ENCODE results near the gene INPP1. TPM values are rescaled to one million over a fixed set of nuclear protein-coding genes. Genes with fewer than 3 reads are reported as not detected.

INPP1 gene
- total and polyA plus RNA-seq, 4 donors = 9.1 to 13.2 (median 12.4) TPM

- Histone ChIP-seq H3K4me1 (ENCODE audit: control insufficient read depth in 4 of 4, insufficient read depth in 4 of 4, low read length in 3 of 4) (peaks cover 1 to 13% (median 6%) of the 10 kb centered on the region in 4 donors), H3K36me3 (ENCODE audit: control insufficient read depth in 4 of 4, insufficient read depth in 3 of 4, low read depth in 1 of 4, low read length in 3 of 4) (no peaks in the 10 kb centered on the region), H3K27ac (ENCODE audit: low read depth in 1 of 2, low read length in 2 of 2) (no peak overlapping the region), H3K9me3 (ENCODE audit: control insufficient read depth in 4 of 4, low read length in 3 of 4) (no peaks in the 10 kb centered on the region), H3K4me3 (ENCODE audit: low read depth in 1 of 3, low read length in 3 of 3) (no peak overlapping the region), H3K27me3 (ENCODE audit: control insufficient read depth in 4 of 4, insufficient read depth in 4 of 4, low read length in 3 of 4) (no peaks in the 10 kb centered on the region), H3K9ac (ENCODE audit: low read depth in 1 of 2, low read length in 2 of 2) (no peak overlapping the region)
- WGBS = 79% methylated on average over 5 of the region's 5 CpGs
- TF ChIP-seq RXRA (IDR thresholded peaks at IDR 0.05) = no peak
- TF ChIP-seq REST (IDR thresholded peaks at IDR 0.05) = no peak
- TF ChIP-seq YY1 (IDR thresholded peaks at IDR 0.05) = no peak
- TF ChIP-seq HNF4G (IDR thresholded peaks at IDR 0.05) = no peak
- TF ChIP-seq FOXA1 (IDR thresholded peaks at IDR 0.05) = no peak
- TF ChIP-seq NR2F2 (IDR thresholded peaks at IDR 0.05) = no peak
- TF ChIP-seq GABPA (IDR thresholded peaks at IDR 0.05 in 1 of 2, conservative IDR thresholded peaks at IDR 0.05 in 1 of 2) = no peak
- no peak for TF ChIP-seq JUND (IDR thresholded peaks at IDR 0.05)
- no peak for TF ChIP-seq EGR1 (IDR thresholded peaks at IDR 0.05; ENCODE audit: low read depth in 2 of 2)
- no peak for TF ChIP-seq HNF4A (conservative IDR thresholded peaks at IDR 0.05)
- no peak for TF ChIP-seq FOXA2 (IDR thresholded peaks at IDR 0.05)
- TF ChIP-seq MAX (IDR thresholded peaks at IDR 0.05) = no peak
- TF ChIP-seq RAD21 (IDR thresholded peaks at IDR 0.05) = no peak
- TF ChIP-seq CTCF (IDR thresholded peaks at IDR 0.05; ENCODE audit: low read depth, low read length, missing input control) = no peak
- TF ChIP-seq ATF3 (IDR thresholded peaks at IDR 0.05) = no peak
- no peak for TF ChIP-seq TAF1 (conservative IDR thresholded peaks at IDR 0.05)
- DNase-seq (ENCODE audit: low spot score) = no peak
These were observed 37.6 kb downstream of the INPP1 start for GRCh38 chr2:190380962-190381412.

GRCh38 chr2:190382851-190383250 is 39.5 kb downstream of the INPP1 start:
- no peak overlapping the region for H3K27ac ChIP-seq (ENCODE audit: low read depth in 1 of 2, low read length in 2 of 2)
- 65% methylated on average over 1 of the region's 1 CpG for WGBS
- H3K27me3 ChIP-seq (ENCODE audit: control insufficient read depth in 4 of 4, insufficient read depth in 4 of 4, low read length in 3 of 4) = no peaks in the 10 kb centered on the region
- H3K4me1 ChIP-seq (ENCODE audit: control insufficient read depth in 4 of 4, insufficient read depth in 4 of 4, low read length in 3 of 4) = no peaks in the 10 kb centered on the region
- H3K9ac ChIP-seq (ENCODE audit: low read depth in 1 of 2, low read length in 2 of 2) = no peak overlapping the region
- no peaks in the 10 kb centered on the region for H3K36me3 ChIP-seq (ENCODE audit: control insufficient read depth in 4 of 4, insufficient read depth in 3 of 4, low read depth in 1 of 4, low read length in 3 of 4)
- H3K9me3 ChIP-seq (ENCODE audit: control insufficient read depth in 4 of 4, low read length in 3 of 4) = no peaks in the 10 kb centered on the region
- DNase-seq (ENCODE audit: low spot score) = no peak
- no peak overlapping the region for H3K4me3 ChIP-seq (ENCODE audit: low read depth in 1 of 3, low read length in 3 of 3)
- TF ChIP-seq ZBTB33 (IDR thresholded peaks at IDR 0.05) = no peak
- TF ChIP-seq YY1 (IDR thresholded peaks at IDR 0.05) = no peak
- no peak for TF ChIP-seq REST (IDR thresholded peaks at IDR 0.05)
- TF ChIP-seq EGR1 (IDR thresholded peaks at IDR 0.05; ENCODE audit: low read depth in 2 of 2) = no peak
- peak; percentile 89 to 92 for TF ChIP-seq RAD21 (IDR thresholded peaks at IDR 0.05)
- TF ChIP-seq ATF3 (IDR thresholded peaks at IDR 0.05) = no peak
- TF ChIP-seq FOXA1 (IDR thresholded peaks at IDR 0.05) = no peak
- TF ChIP-seq FOXA2 (IDR thresholded peaks at IDR 0.05) = no peak
- no peak for TF ChIP-seq NR2F2 (IDR thresholded peaks at IDR 0.05)
- TF ChIP-seq CTCF (IDR thresholded peaks at IDR 0.05; ENCODE audit: low read depth, low read length, missing input control) = peak; percentile 62
- TF ChIP-seq HNF4G (IDR thresholded peaks at IDR 0.05) = no peak
- no peak for TF ChIP-seq HNF4A (conservative IDR thresholded peaks at IDR 0.05)

All from liver (tissue), 9 donors.